ENCODE results near the gene MTHFD2.

DNA sequence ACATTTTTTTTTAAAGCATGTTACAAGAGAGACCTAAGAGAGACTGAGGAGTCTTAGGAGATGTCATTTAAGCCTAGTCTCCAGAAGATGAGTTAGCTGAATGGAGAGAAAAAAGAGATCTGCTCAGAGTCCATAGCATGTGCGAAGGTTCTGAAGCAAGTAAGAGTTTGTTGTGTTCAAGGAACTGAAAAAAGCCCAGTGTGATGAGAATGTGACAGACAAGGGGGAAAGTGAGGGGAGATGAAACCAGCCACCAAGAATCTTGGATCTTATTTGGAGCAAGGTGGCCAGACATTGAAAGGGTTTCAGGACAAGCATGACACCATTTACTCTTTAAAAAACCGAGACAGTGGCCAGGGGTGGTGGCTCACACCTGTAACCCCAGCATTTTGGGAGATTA lies 14.5 kb upstream of the MTHFD2 start:
- TF ChIP-seq, protein P1, sequence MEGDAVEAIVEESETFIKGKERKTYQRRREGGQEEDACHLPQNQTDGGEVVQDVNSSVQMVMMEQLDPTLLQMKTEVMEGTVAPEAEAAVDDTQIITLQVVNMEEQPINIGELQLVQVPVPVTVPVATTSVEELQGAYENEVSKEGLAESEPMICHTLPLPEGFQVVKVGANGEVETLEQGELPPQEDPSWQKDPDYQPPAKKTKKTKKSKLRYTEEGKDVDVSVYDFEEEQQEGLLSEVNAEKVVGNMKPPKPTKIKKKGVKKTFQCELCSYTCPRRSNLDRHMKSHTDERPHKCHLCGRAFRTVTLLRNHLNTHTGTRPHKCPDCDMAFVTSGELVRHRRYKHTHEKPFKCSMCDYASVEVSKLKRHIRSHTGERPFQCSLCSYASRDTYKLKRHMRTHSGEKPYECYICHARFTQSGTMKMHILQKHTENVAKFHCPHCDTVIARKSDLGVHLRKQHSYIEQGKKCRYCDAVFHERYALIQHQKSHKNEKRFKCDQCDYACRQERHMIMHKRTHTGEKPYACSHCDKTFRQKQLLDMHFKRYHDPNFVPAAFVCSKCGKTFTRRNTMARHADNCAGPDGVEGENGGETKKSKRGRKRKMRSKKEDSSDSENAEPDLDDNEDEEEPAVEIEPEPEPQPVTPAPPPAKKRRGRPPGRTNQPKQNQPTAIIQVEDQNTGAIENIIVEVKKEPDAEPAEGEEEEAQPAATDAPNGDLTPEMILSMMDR (IDR thresholded peaks at IDR 0.05; ENCODE audit: control extremely low read depth in 1 of 3, insufficient read depth in 1 of 3, low read depth in 1 of 3, low read length in 3 of 3), result no peak
- TF ChIP-seq RAD21 (IDR thresholded peaks at IDR 0.05 in 1 of 2, conservative IDR thresholded peaks at IDR 0.05 in 1 of 2; ENCODE audit: low read depth in 2 of 2, low read length in 2 of 2) (no peak), SIX5 (IDR thresholded peaks at IDR 0.05; ENCODE audit: low read depth, low read length) (no peak), BCL11A (IDR thresholded peaks at IDR 0.05; ENCODE audit: low read depth in 2 of 2, low read length in 2 of 2) (no peak), TCF12 (IDR thresholded peaks at IDR 0.05; ENCODE audit: low read depth, low read length) (no peak), RXRA (IDR thresholded peaks at IDR 0.05; ENCODE audit: insufficient read depth, low read depth, low read length) (no peak), MAFK (IDR thresholded peaks at IDR 0.05; ENCODE audit: low read depth, low read length) (no peak), ZNF274 (IDR thresholded peaks at IDR 0.05; ENCODE audit: borderline replicate concordance, extremely low read depth, low read length) (no peak), GABPA (IDR thresholded peaks at IDR 0.05; ENCODE audit: borderline replicate concordance, insufficient read depth, low read length) (no peak), SUZ12 (IDR thresholded peaks at IDR 0.05; ENCODE audit: low read length) (no peak), SIRT6 (IDR thresholded peaks at IDR 0.05; ENCODE audit: low read length) (no peak)
- TF ChIP-seq, protein P2, sequence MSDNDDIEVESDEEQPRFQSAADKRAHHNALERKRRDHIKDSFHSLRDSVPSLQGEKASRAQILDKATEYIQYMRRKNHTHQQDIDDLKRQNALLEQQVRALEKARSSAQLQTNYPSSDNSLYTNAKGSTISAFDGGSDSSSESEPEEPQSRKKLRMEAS (IDR thresholded peaks at IDR 0.05), result no peak
